ENCODE results near the gene ZNF626.

GRCh38 chr19:20662421-20663105 lies 1.2 kb upstream of the ZNF626 start:
- TF ChIP-seq, protein P1, sequence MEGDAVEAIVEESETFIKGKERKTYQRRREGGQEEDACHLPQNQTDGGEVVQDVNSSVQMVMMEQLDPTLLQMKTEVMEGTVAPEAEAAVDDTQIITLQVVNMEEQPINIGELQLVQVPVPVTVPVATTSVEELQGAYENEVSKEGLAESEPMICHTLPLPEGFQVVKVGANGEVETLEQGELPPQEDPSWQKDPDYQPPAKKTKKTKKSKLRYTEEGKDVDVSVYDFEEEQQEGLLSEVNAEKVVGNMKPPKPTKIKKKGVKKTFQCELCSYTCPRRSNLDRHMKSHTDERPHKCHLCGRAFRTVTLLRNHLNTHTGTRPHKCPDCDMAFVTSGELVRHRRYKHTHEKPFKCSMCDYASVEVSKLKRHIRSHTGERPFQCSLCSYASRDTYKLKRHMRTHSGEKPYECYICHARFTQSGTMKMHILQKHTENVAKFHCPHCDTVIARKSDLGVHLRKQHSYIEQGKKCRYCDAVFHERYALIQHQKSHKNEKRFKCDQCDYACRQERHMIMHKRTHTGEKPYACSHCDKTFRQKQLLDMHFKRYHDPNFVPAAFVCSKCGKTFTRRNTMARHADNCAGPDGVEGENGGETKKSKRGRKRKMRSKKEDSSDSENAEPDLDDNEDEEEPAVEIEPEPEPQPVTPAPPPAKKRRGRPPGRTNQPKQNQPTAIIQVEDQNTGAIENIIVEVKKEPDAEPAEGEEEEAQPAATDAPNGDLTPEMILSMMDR (IDR thresholded peaks at IDR 0.05), result no peak
- TF ChIP-seq POLR2A (IDR thresholded peaks at IDR 0.05), result no peak
